ENCODE data around the gene B3GLCT.

- TF ChIP-seq CTCF (IDR thresholded peaks at IDR 0.05) = no peak
- TF ChIP-seq POLR2A (IDR thresholded peaks at IDR 0.05) = no peak
Observed at GRCh38 chr13:31350560-31350959, 150.8 kb downstream of the B3GLCT start.
